Mesodermal cell (in vitro differentiated cells): ENCODE measurements around the gene KIRREL2.

Experiments
- H3K27ac ChIP-seq: 2 replicates; pipeline ENCODE4 v1.7.0; 2013; ENCODE audit warnings: mild to moderate bottlenecking, low read depth, low read length, moderate library complexity; ENCODE audit not compliant: severe bottlenecking
- H3K36me3 ChIP-seq: 2 replicates; pipeline ENCODE4 v1.7.1; 2013; ENCODE audit warnings: mild to moderate bottlenecking, low read length, moderate library complexity; ENCODE audit not compliant: control insufficient read depth, insufficient read depth
- H3K4me1 ChIP-seq: one replicate; pipeline ENCODE4 v1.7.1; 2013; ENCODE audit warnings: mild to moderate bottlenecking, low read length; ENCODE audit not compliant: insufficient read depth, control insufficient read depth, poor library complexity, severe bottlenecking
- H3K4me3 ChIP-seq: 2 replicates; pipeline ENCODE4 v1.7.0; 2013; ENCODE audit warnings: low read length, control low read depth, mild to moderate bottlenecking; ENCODE audit not compliant: insufficient read depth, poor library complexity, severe bottlenecking; ENCODE audit errors: extremely low read depth
- H3K9me3 ChIP-seq: 2 replicates; pipeline ENCODE4 v1.7.1; 2013; ENCODE audit warnings: mild to moderate bottlenecking, low read length, moderate library complexity; ENCODE audit not compliant: control insufficient read depth
- WGBS, 2 experiments: methylation state at CpG; one replicate each; pipeline ENCODE4 v1.1.5; 2013; ENCODE audit warnings: missing lambda C conversion rate in 2 of 2; ENCODE audit not compliant: insufficient coverage in 2 of 2; 5-methylcytosine and 5-hydroxymethylcytosine counted together

The KIRREL2 gene

DNA sequence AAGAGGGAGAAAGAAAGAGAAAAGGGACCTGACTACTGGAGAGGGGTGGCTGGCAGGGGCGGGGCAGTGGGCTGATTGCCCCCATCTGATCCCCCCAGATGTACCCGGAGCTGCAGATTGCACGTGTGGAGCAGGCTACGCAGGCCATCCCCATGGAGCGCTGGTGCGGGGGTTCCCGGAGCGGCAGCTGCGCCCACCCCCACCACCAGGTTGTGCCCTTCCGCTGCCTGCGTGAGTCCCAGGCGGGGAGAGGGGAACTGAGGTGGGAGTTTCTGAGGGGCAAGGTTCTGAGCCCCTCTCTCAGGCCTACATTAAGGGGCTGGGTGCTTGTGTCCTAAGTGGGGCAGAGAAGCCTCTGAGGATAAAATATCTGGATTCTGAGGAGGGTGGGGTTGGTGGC, 14.1 kb downstream of the KIRREL2 start:
- H3K36me3 ChIP-seq = no peaks in the 10 kb centered on the region
- no peak overlapping the region for H3K27ac ChIP-seq
- 89 to 93% methylated on average over 8 to 12 of the region's 12 CpGs for WGBS, 2 experiments
- no peak overlapping the region for H3K4me3 ChIP-seq
- H3K4me1 ChIP-seq = peaks cover 5% of the 10 kb centered on the region
- H3K9me3 ChIP-seq = no peaks in the 10 kb centered on the region

DNA sequence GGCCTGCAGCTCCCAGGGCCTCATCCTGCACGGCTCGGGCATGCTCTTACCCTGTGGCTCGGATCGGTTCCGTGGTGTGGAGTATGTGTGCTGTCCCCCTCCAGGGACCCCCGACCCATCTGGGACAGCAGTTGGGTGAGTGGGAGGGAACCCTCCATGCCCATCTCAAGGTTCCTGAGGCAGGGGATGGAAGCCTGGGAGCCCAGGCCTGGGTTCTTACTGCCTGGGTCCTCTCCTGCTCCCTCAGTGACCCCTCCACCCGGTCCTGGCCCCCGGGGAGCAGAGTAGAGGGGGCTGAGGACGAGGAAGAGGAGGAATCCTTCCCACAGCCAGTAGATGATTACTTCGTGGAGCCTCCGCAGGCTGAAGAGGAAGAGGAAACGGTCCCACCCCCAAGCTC, 14.9 kb downstream of the KIRREL2 start:
- no peak overlapping the region for H3K27ac ChIP-seq
- H3K4me3 ChIP-seq = no peak overlapping the region
- H3K36me3 ChIP-seq = no peaks in the 10 kb centered on the region
- WGBS, 2 experiments = 94% methylated on average over 5 of the region's 12 CpGs; no CpG with 5 or more reads in 1 of the 2 experiments
- peaks cover 5% of the 10 kb centered on the region for H3K4me1 ChIP-seq
- no peaks in the 10 kb centered on the region for H3K9me3 ChIP-seq

DNA sequence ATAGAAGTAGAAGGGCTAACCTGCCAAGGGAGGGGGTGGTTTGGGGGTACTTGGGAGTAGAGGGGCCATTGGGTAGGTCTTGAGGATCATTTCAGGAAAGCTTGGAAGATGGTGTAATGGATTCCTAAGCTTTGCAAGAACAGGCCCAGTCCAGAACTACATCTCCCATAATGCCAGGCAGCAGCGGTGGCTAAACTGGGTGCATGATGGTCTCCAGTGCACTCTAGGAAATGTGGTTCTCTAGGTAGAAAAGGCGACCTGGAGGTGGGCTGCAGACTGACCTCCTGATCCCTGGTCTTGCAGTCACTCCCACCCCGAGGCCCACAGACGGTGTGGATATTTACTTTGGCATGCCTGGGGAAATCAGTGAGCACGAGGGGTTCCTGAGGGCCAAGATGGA, 15.5 kb downstream of the KIRREL2 start:
- H3K9me3 ChIP-seq = no peaks in the 10 kb centered on the region
- 68 to 91% methylated on average over 3 to 4 of the region's 5 CpGs for WGBS, 2 experiments
- peaks cover 5% of the 10 kb centered on the region for H3K4me1 ChIP-seq
- no peak overlapping the region for H3K27ac ChIP-seq
- no peak overlapping the region for H3K4me3 ChIP-seq
- no peaks in the 10 kb centered on the region for H3K36me3 ChIP-seq

DNA sequence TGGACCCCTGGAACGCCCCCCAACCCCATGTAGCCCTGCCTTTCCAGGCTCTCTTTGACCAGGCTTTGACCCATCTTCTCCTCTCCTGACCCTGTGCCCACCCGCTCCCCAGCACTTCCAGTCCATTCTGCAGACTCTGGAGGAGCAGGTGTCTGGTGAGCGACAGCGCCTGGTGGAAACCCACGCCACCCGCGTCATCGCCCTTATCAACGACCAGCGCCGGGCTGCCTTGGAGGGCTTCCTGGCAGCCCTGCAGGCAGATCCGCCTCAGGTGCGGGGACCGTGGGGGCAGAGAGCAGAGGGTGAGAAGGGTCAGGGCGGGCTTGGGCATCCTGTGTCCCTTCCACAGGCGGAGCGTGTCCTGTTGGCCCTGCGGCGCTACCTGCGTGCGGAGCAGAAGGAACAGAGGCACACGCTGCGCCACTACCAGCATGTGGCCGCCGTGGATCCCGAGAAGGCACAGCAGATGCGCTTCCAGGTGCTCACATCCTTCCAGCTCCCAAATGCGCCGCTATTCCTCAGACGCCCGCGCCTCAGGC, 17.8 kb downstream of the KIRREL2 start:
- Histone ChIP-seq H3K36me3 (no peaks in the 10 kb centered on the region), H3K9me3 (no peaks in the 10 kb centered on the region), H3K4me1 (peaks cover under 1% of the 10 kb centered on the region), H3K4me3 (no peak overlapping the region), H3K27ac (no peak overlapping the region)
- WGBS, 2 experiments = 93 to 94% methylated on average over 30 to 31 of the region's 32 CpGs

DNA sequence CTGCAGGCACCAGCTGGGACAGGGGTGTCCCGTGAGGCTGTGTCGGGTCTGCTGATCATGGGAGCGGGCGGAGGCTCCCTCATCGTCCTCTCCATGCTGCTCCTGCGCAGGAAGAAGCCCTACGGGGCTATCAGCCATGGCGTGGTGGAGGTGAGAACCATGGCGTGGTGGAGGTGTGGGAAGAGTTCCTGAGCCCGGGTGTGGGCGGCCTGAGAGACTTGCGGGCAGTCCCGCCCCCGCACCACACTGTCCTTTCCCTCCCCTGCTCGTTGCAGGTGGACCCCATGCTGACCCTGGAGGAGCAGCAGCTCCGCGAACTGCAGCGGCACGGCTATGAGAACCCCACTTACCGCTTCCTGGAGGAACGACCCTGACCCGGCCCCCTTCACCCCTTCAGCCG, 22.4 kb downstream of the KIRREL2 start:
- Histone ChIP-seq H3K27ac (no peak overlapping the region), H3K9me3 (no peaks in the 10 kb centered on the region), H3K4me3 (no peak overlapping the region), H3K4me1 (no peaks in the 10 kb centered on the region), H3K36me3 (no peaks in the 10 kb centered on the region)
- 49 to 61% methylated on average over 10 to 20 of the region's 23 CpGs for WGBS, 2 experiments

DNA sequence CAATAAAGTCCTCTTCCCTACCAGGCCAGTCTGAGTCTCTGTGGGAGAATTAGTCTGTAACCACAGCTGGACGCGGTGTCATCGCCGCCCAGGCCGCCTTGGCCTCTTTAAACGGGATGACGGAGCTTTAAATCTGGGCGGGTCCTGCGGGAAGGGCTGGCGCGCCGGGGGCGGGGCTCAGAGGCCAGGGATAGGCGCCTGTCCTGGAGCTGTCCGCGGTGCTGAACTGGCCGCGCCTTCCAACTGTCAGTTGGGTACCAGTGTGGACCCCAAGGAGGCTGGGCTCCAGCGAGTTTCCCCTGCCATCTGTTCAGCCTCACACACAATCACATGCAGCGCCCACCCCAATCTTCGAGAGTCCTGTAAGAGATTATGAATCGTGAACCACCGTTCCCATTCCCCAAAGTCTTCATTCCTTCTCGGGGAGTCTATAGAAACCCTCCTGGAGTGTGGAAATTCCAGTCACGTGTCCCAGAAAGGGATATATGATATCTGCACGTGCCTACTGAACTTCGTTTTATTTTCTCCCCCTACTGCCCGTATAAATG, 23.1 kb downstream of the KIRREL2 start:
- Histone ChIP-seq H3K4me1 (no peaks in the 10 kb centered on the region), H3K27ac (no peak overlapping the region), H3K4me3 (no peak overlapping the region), H3K36me3 (no peaks in the 10 kb centered on the region), H3K9me3 (no peaks in the 10 kb centered on the region)
- WGBS, 2 experiments = 4 to 5% methylated on average over 24 to 26 of the region's 28 CpGs

DNA sequence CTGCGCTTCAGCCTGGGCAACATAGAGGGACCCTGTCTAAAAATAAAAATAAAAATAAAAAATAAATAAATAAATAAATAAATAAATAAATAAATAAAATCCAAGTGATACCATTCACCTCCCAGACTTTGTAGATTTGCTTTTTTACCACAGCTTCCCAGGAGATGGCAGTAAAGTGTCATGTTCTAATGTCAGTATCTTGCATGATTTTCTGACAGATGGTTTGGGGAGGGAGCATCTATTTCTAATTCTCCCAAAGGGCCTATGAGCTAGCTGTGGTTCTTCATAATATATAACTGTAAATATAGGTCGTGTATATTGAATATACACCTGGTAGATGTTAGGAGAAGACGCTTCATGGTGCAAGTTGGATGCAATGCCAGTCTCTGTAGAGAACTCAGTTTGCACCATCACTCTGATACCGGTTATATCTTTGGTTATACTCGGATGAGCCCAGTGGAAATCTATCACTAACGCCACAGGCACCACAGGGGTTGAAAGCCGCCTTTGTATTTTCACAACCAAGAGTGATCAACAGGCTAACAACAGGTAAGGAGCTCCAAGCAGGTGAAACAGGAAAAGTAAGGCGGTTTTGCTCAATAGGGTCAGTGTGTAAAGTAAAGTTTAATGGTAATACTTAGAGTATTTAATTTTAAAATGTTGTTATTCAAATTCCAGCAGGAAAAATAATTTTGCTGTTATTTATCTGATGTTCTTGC, 25.6 kb downstream of the KIRREL2 start:
- H3K36me3 ChIP-seq = peaks cover 5% of the 10 kb centered on the region
- H3K27ac ChIP-seq = no peak overlapping the region
- no peaks in the 10 kb centered on the region for H3K9me3 ChIP-seq
- H3K4me3 ChIP-seq = no peak overlapping the region
- no peaks in the 10 kb centered on the region for H3K4me1 ChIP-seq
- WGBS, 2 experiments = 56 to 70% methylated on average over 4 of the region's 8 CpGs

DNA sequence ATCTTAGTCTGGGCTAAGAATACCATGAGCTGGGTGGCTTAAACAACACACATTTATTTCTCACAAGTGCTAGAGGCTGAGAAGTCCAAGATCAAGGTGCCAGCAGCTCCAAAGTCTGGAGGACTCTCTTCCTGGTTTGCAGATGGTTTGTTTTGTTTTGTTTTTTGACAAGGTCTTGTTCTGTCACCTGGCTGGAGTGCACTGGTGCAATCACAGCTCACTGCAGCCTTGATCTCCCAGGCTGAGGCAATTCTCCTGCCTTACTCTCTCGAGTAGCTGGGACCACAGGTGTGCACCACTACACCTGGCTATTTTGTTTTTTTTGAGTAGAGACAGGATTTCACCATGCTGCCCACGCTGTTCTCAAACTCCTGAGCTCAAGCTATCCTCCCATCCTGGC, 27.2 kb downstream of the KIRREL2 start:
- Histone ChIP-seq H3K36me3 (peaks cover 19% of the 10 kb centered on the region), H3K4me1 (no peaks in the 10 kb centered on the region), H3K9me3 (no peaks in the 10 kb centered on the region), H3K27ac (no peak overlapping the region), H3K4me3 (no peak overlapping the region)
- WGBS, 2 experiments = 69 to 71% methylated on average over 1 to 2 of the region's 2 CpGs

DNA sequence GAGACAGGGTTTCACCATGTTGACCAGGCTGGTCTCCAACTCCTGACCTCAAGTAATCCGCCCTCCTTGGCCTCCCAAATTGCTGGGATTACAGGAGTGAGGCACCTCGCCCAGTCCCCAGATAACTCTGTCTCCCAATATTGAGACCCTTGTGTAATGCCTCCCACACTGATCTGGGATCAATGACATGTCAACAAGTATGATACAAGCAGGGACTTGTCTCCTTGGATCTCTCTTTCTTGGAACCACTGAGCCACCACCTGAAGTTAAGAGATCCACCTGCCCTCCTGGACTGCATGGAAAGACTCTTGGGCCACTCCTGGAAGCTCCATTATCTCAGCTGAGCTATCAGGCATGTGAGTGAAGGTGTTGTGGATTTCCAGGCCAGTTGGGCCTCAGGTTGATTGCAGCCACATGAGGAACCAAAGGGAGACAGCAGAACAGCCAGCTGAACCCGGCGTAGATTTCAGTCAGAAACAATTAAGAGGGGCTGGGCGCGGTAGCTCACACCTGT, 28.6 kb downstream of the KIRREL2 start:
- Histone ChIP-seq H3K4me1 (no peaks in the 10 kb centered on the region), H3K9me3 (no peaks in the 10 kb centered on the region), H3K27ac (no peak overlapping the region), H3K36me3 (peaks cover 33% of the 10 kb centered on the region), H3K4me3 (no peak overlapping the region)
- WGBS, 2 experiments = 97% methylated on average over 4 to 6 of the region's 6 CpGs

DNA sequence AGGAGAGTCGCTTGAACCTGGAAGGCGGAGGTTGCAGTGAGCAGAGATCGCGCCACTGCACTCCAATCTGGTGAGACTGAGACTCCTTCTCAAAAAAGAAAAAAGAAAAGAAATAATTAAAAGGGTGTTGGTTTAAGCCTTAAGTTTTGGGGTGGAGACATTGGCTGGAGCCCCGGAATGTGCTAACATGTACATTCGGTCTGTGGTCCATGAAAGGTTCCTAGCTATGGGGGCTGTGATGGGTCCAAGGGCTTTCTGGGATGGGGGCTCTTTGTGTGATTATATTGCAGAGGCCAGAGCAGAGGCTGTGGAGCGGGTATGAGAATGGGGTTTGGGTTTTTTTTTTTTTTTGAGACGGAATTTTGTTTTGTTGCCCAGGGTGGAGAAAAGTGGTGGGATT, 29.2 kb downstream of the KIRREL2 start:
- 96 to 100% methylated on average over 3 to 6 of the region's 8 CpGs for WGBS, 2 experiments
- Histone ChIP-seq H3K4me1 (no peaks in the 10 kb centered on the region), H3K27ac (no peak overlapping the region), H3K36me3 (peaks cover 38% of the 10 kb centered on the region), H3K4me3 (no peak overlapping the region), H3K9me3 (no peaks in the 10 kb centered on the region)

DNA sequence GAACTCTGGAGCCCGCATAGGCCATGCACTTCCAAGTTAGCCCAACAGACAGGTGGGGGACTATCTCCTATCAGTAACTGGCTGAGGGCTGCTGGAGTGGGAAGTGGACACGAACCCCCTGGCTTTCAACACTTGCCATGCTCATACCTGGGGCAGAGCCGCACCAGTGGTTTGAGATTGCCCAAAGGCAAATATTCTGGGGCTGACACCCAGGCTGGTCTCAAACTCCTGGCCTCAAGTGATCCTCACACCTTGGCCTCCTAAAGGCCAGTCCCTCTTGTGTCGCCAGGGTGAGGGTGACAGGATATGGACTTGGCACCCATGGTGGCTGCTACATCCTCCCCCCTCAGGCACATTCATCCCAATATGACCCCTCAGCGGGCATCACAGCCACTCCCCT, 30.5 kb downstream of the KIRREL2 start:
- Histone ChIP-seq H3K4me1 (no peaks in the 10 kb centered on the region), H3K9me3 (no peaks in the 10 kb centered on the region)
- WGBS, 2 experiments = 95% methylated on average over 4 of the region's 5 CpGs

More for the DNA sequence above, 30.5 kb downstream of the KIRREL2 start:
- H3K4me3 ChIP-seq = no peak overlapping the region
- H3K27ac ChIP-seq = no peak overlapping the region
- peaks cover 42% of the 10 kb centered on the region for H3K36me3 ChIP-seq
